ENCODE results near the gene FUBP1. TPM values are rescaled to one million over a fixed set of nuclear protein-coding genes. Genes with fewer than 3 reads are reported as not detected.

Gene FUBP1
- polyA plus RNA-seq, 1 of the 3 experiments (the other 2 are of a cell fraction): 64.1 TPM

DNA sequence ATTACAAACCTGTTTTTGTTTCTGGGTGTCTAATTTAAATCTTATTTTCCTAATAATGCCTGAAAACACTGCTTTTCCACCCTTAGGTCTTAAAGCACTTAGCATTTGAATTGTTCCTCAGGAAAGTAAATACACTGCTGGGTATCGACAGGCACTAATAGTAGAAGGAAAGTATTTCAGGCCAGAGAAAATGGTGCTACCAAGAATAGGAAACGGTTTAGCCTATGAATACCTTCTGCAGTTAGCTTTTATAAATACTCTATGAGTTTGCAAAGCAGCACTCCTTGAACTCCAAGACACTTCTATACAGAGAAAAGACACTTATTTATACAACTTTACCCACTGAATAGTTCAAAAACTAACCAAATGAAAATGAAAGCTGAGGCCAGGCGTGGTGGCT lies 6.8 kb downstream of the FUBP1 start (continued):
- TF ChIP-seq, protein P1, sequence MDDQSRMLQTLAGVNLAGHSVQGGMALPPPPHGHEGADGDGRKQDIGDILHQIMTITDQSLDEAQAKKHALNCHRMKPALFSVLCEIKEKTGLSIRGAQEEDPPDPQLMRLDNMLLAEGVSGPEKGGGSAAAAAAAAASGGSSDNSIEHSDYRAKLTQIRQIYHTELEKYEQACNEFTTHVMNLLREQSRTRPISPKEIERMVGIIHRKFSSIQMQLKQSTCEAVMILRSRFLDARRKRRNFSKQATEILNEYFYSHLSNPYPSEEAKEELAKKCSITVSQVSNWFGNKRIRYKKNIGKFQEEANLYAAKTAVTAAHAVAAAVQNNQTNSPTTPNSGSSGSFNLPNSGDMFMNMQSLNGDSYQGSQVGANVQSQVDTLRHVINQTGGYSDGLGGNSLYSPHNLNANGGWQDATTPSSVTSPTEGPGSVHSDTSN (IDR thresholded peaks at IDR 0.05): no peak
- TF ChIP-seq SIN3A (IDR thresholded peaks at IDR 0.05; ENCODE audit: borderline replicate concordance, low read depth, low read length) (no peak), EZH2phosphoT487 (IDR thresholded peaks at IDR 0.05; ENCODE audit: borderline replicate concordance, low read depth) (no peak), NFIC (IDR thresholded peaks at IDR 0.05; ENCODE audit: borderline replicate concordance) (no peak), RCOR1 (IDR thresholded peaks at IDR 0.05; ENCODE audit: low read length) (no peak), MXI1 (IDR thresholded peaks at IDR 0.05; ENCODE audit: low read depth, low read length) (no peak), YY1 (IDR thresholded peaks at IDR 0.05; ENCODE audit: low read depth) (no peak), CHD2 (IDR thresholded peaks at IDR 0.05; ENCODE audit: low read length, partially characterized antibody) (no peak)
- TF ChIP-seq, protein P2, sequence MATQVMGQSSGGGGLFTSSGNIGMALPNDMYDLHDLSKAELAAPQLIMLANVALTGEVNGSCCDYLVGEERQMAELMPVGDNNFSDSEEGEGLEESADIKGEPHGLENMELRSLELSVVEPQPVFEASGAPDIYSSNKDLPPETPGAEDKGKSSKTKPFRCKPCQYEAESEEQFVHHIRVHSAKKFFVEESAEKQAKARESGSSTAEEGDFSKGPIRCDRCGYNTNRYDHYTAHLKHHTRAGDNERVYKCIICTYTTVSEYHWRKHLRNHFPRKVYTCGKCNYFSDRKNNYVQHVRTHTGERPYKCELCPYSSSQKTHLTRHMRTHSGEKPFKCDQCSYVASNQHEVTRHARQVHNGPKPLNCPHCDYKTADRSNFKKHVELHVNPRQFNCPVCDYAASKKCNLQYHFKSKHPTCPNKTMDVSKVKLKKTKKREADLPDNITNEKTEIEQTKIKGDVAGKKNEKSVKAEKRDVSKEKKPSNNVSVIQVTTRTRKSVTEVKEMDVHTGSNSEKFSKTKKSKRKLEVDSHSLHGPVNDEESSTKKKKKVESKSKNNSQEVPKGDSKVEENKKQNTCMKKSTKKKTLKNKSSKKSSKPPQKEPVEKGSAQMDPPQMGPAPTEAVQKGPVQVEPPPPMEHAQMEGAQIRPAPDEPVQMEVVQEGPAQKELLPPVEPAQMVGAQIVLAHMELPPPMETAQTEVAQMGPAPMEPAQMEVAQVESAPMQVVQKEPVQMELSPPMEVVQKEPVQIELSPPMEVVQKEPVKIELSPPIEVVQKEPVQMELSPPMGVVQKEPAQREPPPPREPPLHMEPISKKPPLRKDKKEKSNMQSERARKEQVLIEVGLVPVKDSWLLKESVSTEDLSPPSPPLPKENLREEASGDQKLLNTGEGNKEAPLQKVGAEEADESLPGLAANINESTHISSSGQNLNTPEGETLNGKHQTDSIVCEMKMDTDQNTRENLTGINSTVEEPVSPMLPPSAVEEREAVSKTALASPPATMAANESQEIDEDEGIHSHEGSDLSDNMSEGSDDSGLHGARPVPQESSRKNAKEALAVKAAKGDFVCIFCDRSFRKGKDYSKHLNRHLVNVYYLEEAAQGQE (IDR thresholded peaks at IDR 0.05; ENCODE audit: low read depth, low read length): no peak

DNA sequence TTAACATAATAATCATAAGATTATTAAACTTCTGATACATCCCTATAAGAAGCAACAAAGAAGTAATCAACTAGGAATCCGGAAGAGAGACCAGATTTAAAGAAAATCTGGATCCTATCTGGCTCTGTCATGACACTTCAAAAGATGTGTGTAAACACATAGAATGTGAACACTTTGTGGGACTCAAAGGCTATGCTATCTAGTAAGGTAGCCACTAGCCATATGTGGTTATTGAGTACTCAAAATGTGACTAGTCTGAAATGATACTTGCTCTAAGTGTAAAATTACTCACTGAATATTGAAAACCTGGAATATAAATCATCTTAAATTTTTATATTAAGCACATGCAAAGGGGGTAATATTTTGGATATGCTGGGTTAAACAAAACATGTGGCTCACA lies 8.7 kb downstream of the FUBP1 start:
- POLR2A ChIA-PET: no interaction called here
- peaks cover 100% of the 10 kb centered on the region for H3K79me2 ChIP-seq (ENCODE audit: insufficient read depth)
- no peaks in the 10 kb centered on the region for H3K27me3 ChIP-seq (ENCODE audit: insufficient read depth)
- H3K27ac ChIP-seq (ENCODE audit: low read depth in 2 of 2, low read length in 1 of 2): peak overlapping the region in 1 of 2 experiments; percentile 9; a peak in 1 of 4 replicates
- peaks cover 75% of the 10 kb centered on the region for H4K20me1 ChIP-seq (ENCODE audit: insufficient read depth)
- H3K4me2 ChIP-seq: no peak overlapping the region
- CTCF ChIA-PET: no interaction called here
- TF ChIP-seq SMC3 (IDR thresholded peaks at IDR 0.05; ENCODE audit: low read depth, low read length) (no peak), EZH2phosphoT487 (IDR thresholded peaks at IDR 0.05; ENCODE audit: borderline replicate concordance, low read depth) (no peak), GABPA (IDR thresholded peaks at IDR 0.05; ENCODE audit: low read depth) (no peak)
- H3K9me3 ChIP-seq: no peaks in the 10 kb centered on the region
- peaks cover 0 to 10% of the 10 kb centered on the region in 2 experiments; a peak in 2 of 4 replicates for H3K4me1 ChIP-seq (ENCODE audit: control insufficient read depth in 1 of 2, insufficient read depth in 2 of 2, low read depth in 1 of 2, low read length in 1 of 2)
- WGBS (ENCODE audit: low lambda C conversion rate): 74% methylated on average over 1 of the region's 1 CpG
- H3F3A ChIP-seq (replicated peaks; ENCODE audit: insufficient read depth): peaks cover 11% of the 10 kb centered on the region
- H3K4me3 ChIP-seq (ENCODE audit: low read depth in 2 of 2, low read length in 1 of 2): no peak overlapping the region
- peaks cover 65 to 93% of the 10 kb centered on the region in 2 experiments for H3K36me3 ChIP-seq (replicated peaks in 1 of 2; ENCODE audit: control insufficient read depth in 1 of 2, insufficient read depth in 2 of 2, low read length in 1 of 2)
- H3K9me2 ChIP-seq: no peaks in the 10 kb centered on the region
- no peak for DNase-seq
- H2AFZ ChIP-seq (ENCODE audit: low read depth): no peak overlapping the region
- no peak overlapping the region for H3K9ac ChIP-seq
